NCI-H345 treated with DMSO at 0.1 percent for 48 hours (cell line): Measurements from ENCODE around the gene TMC6.

Experiments used
- DNase-seq: peaks from one replicate; lab custom pipeline; 2025; ENCODE audit not compliant: unreplicated experiment; lab: John Stamatoyannopoulos, UW

TMC6 gene

GRCh38 chr17:78111727-78112517, 16.6 kb downstream of the TMC6 start:
- DNase-seq: no peak

DNA sequence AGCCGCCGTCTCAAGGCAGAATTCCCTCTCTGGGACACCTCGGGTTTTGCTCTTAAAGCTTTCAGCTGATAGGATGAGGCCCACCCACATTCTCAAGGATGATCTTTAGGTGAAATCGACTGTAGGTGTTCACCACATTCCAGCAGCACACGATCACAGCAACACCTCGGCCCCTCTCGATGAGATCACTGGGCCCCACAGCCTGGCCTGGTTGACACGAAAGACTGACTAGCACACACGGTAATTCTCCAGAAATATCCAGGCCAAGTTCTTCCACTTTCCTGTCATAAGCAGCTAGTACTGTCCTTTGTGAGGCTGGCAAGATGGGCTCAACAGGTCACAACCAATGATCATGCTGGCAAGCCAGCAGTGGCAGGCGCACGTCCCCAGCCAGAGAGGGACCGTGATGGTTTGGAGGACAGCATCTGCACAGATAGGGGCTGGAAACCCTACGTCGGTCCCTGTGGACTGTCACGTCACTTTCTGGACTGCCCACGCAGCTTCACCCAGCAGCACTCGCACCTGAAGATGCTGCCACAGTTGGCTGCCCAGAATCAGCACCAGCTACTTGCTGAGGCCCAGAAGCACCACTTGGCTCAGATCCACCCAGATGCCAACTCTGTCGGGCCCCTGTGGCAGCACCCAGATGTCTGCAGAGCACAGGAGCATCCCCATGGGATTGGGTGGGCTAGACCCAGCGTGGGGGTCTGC, 17.4 kb downstream of the TMC6 start:
- no peak for DNase-seq

DNA sequence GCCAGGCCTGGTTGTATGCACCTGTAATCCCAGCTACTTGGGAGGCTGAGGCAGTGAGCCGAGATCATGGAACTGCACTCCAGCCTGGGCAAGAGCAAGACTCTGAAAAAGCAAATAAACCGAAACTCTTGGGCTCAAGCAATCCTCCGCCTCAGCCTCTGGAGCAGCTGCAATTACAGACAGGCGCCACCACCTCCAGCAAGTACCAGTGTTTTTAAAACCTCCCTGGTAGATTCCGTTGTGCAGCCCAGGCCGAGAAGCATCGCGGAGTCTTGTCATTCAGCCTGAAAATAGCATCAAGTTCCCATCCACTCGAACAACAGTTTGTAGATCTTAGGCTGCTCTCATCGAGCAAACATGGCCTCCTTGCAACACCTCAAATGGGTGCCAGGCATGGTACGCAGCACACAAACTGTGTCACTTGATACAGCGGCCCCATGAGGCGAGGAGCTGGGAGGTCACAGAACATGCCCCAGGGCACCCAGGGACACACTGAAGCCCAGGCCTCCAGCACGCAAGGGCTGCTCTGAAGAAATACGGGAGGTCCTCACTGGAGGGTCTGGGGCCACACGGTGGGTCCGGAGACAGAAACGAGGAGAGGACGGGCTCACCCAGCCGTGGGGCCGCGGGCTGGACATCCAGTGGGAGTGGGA, 18.1 kb downstream of the TMC6 start:
- DNase-seq: no peak

- DNase-seq: no peak
These were observed 19.1 kb downstream of the TMC6 start for GRCh38 chr17:78109489-78109761.

DNA sequence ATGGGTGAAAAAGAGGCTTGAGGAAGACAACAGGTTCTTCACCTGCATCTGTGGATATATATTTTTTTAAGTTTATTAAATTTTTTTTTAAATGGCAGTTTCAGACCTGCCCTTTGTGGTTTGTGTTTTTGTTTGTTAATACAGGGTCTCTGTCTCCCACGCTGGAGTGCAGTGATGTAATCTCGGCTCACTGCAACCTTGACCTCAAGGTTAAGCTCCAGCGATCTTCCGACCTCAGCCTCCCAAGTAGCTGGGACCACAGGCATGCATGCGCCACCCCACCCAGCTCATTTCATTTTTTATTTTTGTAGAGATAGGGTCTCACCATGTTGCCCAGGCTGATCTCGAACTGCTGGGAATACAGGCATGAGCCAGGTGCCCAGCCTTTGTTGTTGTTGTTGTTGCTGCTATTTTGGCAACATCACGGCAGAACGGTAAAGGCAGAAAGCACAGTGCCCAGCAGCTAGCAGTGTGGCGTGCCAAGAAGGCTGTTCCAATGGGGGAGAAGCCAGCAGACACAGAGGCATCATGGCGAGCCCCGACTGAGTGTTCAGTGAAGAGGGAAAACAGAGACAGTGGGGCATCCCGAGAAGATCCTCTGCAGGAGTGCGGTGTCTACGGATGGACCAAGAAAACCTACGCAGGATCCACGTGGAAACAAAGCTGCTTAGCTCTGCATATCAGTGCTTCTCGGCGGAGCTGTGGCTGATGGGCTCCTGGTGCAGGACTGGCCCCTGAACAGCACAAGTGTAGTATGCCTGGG, 19.6 kb downstream of the TMC6 start:
- no peak for DNase-seq

- no peak for DNase-seq
These were observed 20.4 kb downstream of the TMC6 start for GRCh38 chr17:78107976-78108725.

- no peak for DNase-seq
These were observed 21.1 kb downstream of the TMC6 start for GRCh38 chr17:78107457-78107856.

DNA sequence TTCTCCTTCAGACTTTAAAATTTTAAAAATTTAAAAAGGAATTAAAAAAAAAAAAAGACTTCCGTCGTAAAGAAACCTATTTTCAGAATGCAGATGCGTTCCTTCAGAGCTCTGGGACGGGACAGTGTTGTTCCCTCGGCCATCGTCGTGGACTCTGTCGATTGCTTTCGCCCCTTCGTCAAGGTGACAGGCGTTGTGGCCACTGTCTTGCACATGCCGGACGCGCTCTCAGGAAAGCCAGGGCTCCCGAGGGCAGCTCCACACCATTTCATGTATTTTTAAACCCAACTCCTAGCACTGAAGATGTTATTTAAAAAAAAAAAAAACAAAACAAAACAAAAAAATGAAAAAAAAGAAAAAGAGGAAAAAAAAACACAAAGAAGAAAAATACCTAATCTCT, 22.3 kb downstream of the TMC6 start:
- DNase-seq: no peak

DNA sequence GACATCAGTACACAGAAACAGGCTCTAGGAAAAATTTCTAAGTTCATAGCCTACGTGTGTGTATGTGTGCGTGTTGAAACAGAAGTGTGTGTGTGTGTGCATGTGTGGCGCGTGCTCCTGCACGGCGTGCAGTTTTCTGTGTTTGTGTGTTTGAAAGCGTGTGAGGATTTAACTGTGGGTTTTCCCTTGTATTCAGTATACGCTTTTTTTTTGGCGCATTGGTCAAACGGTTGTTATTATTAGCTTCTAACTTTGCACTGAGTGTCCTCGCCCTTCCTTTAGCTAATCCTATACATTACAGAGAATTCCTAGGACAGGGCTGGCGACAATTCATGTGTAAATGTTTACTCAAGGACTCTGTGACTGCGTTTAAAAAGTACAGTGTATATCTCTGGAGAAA, 23.0 kb downstream of the TMC6 start:
- no peak for DNase-seq

DNA sequence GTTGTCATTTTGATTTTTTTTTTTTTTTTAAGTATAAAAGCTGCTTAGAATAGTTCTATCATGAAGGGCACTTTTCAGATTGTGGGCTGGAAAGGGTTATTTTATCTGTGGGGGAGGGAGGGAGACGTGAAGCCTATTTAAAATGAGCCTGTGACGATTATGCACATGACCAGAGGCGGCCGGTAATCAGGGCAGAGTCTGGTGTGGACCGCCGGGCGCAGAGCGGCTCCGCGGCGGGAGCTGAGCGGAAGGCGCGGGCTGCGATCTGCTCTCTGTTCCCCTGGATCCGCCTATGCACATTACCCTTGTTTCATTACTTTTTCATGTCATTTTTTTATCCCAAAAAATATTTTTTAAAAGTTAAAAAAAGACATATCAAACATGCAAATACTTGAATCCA, 23.5 kb downstream of the TMC6 start:
- no peak for DNase-seq

GRCh38 chr17:78104540-78104941, 24.0 kb downstream of the TMC6 start:
- no peak for DNase-seq

DNA sequence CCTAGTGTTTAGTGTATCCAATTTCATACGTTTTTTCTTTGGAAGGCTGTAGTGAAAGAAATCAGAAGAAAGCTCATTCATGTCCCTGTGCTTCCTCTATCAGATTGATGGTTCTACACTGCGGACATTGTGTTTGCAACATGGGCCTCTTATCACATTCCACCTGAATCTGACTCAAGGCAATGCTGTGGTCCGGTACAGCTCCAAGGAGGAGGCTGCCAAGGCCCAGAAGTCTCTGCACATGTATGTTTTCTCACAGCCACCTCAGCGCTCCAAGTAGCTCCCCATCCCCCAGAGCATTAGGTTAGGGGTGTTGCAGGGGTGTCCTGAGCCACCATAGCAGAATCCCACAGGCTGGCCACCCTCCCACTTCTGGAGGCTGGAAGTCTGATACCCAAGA, 25.2 kb downstream of the TMC6 start:
- DNase-seq: no peak

DNA sequence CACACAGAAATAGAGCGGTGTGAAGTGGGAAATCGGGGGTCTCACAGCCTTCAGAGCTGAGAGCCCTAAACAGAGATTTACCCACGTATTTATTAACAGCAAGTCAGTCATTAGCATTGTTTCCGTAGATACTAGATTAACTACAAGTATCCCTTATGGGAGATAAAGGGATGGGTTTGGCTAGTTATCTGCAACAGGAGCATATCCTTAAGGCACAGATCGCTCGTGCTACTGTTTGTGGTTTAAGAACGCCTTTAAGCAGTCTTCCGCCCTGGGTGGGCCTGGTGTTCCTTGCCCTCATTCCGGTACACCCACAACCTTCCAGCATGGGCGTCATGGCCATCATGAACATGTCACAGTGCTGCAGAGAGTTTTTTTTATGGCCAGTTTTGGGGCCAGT, 27.0 kb downstream of the TMC6 start:
- no peak for DNase-seq

DNA sequence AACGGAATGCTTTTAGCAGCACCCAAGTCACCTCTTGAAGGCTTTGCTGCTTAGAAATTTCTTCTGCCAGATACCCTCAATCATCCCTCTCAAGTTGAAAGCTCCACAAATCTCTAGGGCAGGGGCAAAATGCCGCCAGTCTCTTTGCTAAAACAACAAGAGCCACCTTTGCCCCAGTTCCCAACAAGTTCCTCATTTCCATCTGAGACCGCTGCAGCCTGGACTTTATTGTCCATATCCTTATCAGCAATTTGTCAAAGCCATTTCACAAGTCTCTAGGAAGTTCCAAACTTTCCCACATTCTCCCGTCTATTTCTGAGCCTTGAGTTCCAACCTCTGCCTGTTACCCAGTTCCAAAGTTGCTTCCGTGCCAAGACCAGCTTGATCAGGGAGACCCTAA, 27.4 kb downstream of the TMC6 start:
- no peak for DNase-seq

DNA sequence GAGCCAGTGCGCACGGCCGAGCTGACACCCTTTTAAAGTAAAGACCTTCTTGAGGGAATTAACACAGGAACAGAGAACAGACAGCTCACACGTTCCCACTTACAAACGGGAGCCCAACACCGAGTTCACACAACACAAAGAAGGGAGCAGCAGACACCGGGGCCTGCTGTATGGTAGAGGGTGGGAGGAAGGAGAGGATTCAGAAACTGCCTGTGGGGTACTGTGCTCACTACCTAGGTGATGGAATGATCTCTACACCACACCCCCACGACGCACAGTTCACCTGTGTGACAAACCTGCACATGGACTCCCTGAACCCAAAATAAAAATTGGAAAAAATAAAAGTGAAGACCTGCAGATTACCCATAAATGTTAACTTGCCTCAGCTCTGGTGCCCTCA, 32.5 kb downstream of the TMC6 start:
- no peak for DNase-seq

- DNase-seq: no peak
These were observed 33.5 kb downstream of the TMC6 start for GRCh38 chr17:78095035-78095434.

- no peak for DNase-seq
These were observed 35.7 kb downstream of the TMC6 start for GRCh38 chr17:78092794-78093324.

DNA sequence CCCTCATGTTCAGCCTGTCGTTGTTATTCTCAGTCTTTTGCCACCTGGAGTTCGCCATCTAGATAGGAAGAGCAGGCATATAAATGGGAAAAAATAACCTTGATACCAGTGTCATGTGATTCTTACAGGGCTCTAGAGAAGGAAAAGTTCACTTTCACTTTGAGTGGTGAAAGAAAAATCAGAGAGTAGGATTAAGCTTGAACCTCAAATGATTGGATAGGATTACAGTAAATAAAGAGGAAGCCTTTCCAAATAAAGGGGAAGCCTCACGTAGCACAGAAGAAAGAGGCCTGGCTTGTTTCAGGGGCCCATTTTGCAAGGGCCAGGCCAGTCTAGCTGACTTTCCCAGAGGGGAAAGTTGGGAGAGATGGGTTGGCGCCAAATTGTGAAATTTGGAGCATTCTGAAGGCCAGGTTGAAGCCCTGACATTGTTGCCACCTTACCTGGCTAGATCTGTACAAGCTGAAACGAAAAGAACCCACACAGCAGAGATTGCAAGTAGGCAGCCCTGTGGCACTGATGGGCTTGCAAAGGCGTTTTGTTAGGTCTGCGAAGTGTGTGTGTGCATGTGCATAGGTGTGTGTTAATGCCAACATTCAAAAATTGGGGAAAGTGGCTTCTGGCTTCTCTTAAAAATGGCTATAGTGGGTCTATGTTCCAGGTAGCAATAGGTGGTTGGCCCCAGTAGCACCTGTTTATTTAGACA, 38.8 kb downstream of the TMC6 start:
- no peak for DNase-seq

- DNase-seq: no peak
These were observed 40.0 kb downstream of the TMC6 start for GRCh38 chr17:78088529-78088928.

DNA sequence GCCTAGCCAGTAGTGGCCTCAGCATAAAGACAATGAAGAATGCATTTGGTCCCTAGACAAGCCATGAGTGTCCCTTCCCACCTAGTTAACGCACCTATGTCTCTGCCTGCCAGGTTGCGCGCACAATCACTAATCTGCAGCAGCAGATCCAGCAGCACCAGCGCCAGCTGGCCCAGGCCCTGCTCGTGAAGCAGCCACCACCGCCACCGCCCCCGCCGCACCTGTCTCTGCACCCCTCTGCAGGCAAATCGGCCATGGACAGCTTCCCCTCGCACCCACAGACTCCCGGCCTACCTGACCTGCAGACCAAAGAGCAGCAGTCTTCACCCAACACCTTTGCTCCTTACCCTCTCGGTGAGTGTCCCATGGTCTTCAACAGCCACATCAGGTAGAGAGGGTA, 41.8 kb downstream of the TMC6 start:
- no peak for DNase-seq
